Kidney (tissue), 14 donors: ENCODE measurements around the gene FAM107A. TPM values are rescaled to one million over a fixed set of nuclear protein-coding genes. Genes with fewer than 3 reads are reported as not detected.

Experiments used
- DNase-seq, 5 donors: peaks; one replicate each; pipeline ENCODE4 v3.0.0-alpha.2; 2013 to 2020
- FAIRE-seq: peaks from 2 replicates; lab custom pipeline; 2012; peaks lifted over from hg19 to GRCh38; lab: Jason Lieb, UNC
- H3K27ac ChIP-seq, 2 donors: one replicate each; pipeline ENCODE4 v1.7.0; 2013; ENCODE audit warnings: low read depth in 2 of 2, low read length in 2 of 2, inconsistent platforms in 1 of 2
- H3K27me3 ChIP-seq: one replicate; pipeline ENCODE4 v1.7.1; 2013; ENCODE audit warnings: low read length, inconsistent platforms; ENCODE audit not compliant: control insufficient read depth, insufficient read depth
- H3K36me3 ChIP-seq, 3 donors: one replicate each; pipeline versions ENCODE4 v1.7.0 to v1.7.1; 2013; ENCODE audit warnings: low read length in 3 of 3, control low read depth in 1 of 3, inconsistent platforms in 1 of 3; ENCODE audit not compliant: insufficient read depth in 3 of 3, control insufficient read depth in 2 of 3
- H3K4me1 ChIP-seq, 3 donors: one replicate each; pipeline versions ENCODE4 v1.7.0 to v1.7.1; 2013; ENCODE audit warnings: low read length in 3 of 3, inconsistent platforms in 1 of 3, low read depth in 1 of 3; ENCODE audit not compliant: control insufficient read depth in 2 of 3, insufficient read depth in 2 of 3
- H3K4me3 ChIP-seq, 3 donors: one replicate each; pipeline versions ENCODE4 v1.7.0 to v1.8.1; 2013; ENCODE audit warnings: low read length in 3 of 3, control low read depth in 1 of 3, inconsistent platforms in 1 of 3
- H3K9ac ChIP-seq, 3 donors: one replicate each; pipeline versions ENCODE4 v1.7.0 to v1.7.1; 2013; ENCODE audit warnings: low read length in 3 of 3, control low read depth in 1 of 3, inconsistent platforms in 1 of 3
- H3K9me3 ChIP-seq, 3 donors: one replicate each; pipeline versions ENCODE4 v1.7.0 to v1.7.1; 2013; ENCODE audit warnings: low read length in 3 of 3, control low read depth in 1 of 3, inconsistent platforms in 1 of 3; ENCODE audit not compliant: control insufficient read depth in 2 of 3, insufficient read depth in 1 of 3
- CTCF ChIP-seq: IDR thresholded peaks from 3 replicates; pipeline ENCODE4 v1.5.1; 2012; ENCODE audit warnings: mild to moderate bottlenecking, moderate library complexity, borderline replicate concordance; ENCODE audit not compliant: insufficient read depth; ENCODE audit errors: extremely low read depth
- intact Hi-C: fragments of 100-400 bp; cut with DNase I; formaldehyde crosslinking; loops from one replicate; pipeline ENCODE4 v1.11.1; 2022
- polyA plus RNA-seq: library from polyadenylated mRNA; stranded (reverse); fragments of 350-450 nt; fragmentation: Illumina TruSeq; extraction: RNeasy Lipid Tissue Mini Kit (QIAGEN cat#74804); gene quantifications from one replicate; pipeline ENCODE4 v1.2.3, GENCODE V29; 2014; ENCODE audit warnings: low read depth, low replicate concordance; ENCODE audit not compliant: insufficient read depth
- total RNA-seq: library from RNA; stranded (reverse); fragmentation: NEBNext Ultra II Directional; extraction: Animal tissue kit (Norgen Biotek cat#: 25700); gene quantifications from one replicate; pipeline ENCODE4 v1.2.1, GENCODE V29; 2021
- donor health status: control.
- donor health status: control.
- donor health status: control.
- donor health status: control.
- donor health status: control.
- donor health status: DM: yes; HTN: yes; CAD: no.
- donor health status: Normal renal cell carcinoma (clear cell type).

FAM107A gene
- total and polyA plus RNA-seq, 2 donors from 2014 or later = 52.5 to 180 TPM

GRCh38 chr3:58531555-58531954 is 45.6 kb downstream of the FAM107A start:
- DNase-seq (peak in 1 of 5 donors; percentile 69), FAIRE-seq (no peak)
- no peaks in the 10 kb centered on the region for H3K27me3 ChIP-seq
- H3K9me3 ChIP-seq = no peaks in the 10 kb centered on the region
- intact Hi-C loops = no loop called here
- no peak overlapping the region for H3K4me3 ChIP-seq
- peaks cover 0 to 32% (median 28%) of the 10 kb centered on the region in 3 donors for H3K4me1 ChIP-seq
- no peak overlapping the region for H3K9ac ChIP-seq
- H3K36me3 ChIP-seq = peaks cover 0 to 40% (median 6%) of the 10 kb centered on the region in 3 donors
- H3K27ac ChIP-seq = no peak overlapping the region
- TF ChIP-seq CTCF = no peak

- H3K9me3 ChIP-seq = no peaks in the 10 kb centered on the region
- no peak overlapping the region for H3K9ac ChIP-seq
- no peak overlapping the region for H3K4me3 ChIP-seq
- peaks cover 0 to 40% (median 6%) of the 10 kb centered on the region in 3 donors for H3K36me3 ChIP-seq
- FAIRE-seq (no peak), DNase-seq (peak in 1 of 5 donors; percentile 64)
- intact Hi-C loops = no loop called here
- no peaks in the 10 kb centered on the region for H3K27me3 ChIP-seq
- TF ChIP-seq CTCF = no peak
- peaks cover 0 to 24% (median 21%) of the 10 kb centered on the region in 3 donors for H3K4me1 ChIP-seq
- H3K27ac ChIP-seq = peak overlapping the region in 1 of 2 donors; percentile 5
Observed at GRCh38 chr3:58530354-58530865, 46.8 kb downstream of the FAM107A start.

GRCh38 chr3:58529516-58530353 is 47.5 kb downstream of the FAM107A start:
- no peak for TF ChIP-seq CTCF
- Histone ChIP-seq H3K9me3 (no peaks in the 10 kb centered on the region), H3K4me1 (peaks cover 0 to 24% (median 18%) of the 10 kb centered on the region in 3 donors), H3K9ac (peak overlapping the region in 1 of 3 donors; percentile 23), H3K27me3 (no peaks in the 10 kb centered on the region), H3K27ac (peak overlapping the region in 1 of 2 donors; percentile 5), H3K4me3 (no peak overlapping the region), H3K36me3 (peaks cover 0 to 40% (median 6%) of the 10 kb centered on the region in 3 donors)
- intact Hi-C loops = no loop called here
- no peak for FAIRE-seq
- peak in 1 of 5 donors; percentile 66 for DNase-seq
